Measurements from ENCODE around the gene RNF111.
"Not testable (repeated sequence)": the region's sequence is repeated elsewhere in the genome, so short reads cannot be mapped to it uniquely, and the experiment has no call there.

Gene RNF111

DNA sequence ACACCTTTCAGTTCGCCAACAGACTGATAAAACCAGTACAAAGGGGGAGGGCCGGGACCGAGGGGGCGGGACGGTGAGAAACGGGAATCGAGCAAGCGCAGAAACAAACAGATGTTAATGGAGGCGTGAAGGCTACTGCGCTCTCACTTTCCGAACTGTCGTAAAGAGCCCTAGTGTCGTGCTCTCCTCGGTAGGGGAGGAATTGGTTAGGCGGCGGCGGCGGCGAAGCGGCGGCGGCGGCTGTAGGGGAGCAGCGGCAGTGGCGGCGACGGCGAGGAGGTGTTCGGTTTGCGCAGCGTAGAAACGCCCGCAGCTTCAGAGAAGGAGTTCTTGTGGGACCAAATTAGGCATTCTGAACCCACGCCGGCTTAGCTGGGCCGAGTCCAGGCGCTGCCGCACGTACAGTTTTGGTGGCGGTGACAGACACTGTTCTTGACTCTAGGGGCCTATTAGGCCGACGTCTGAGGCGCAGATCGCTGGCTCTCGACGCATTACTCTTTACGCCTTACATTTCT is at the start of gene RNF111:
Gene RNF111, plus strand, starts transcription at position 173 of the 515 bp plus-strand sequence. CDS start 43,160 bp downstream, outside the sequence.
- DNase-seq = peak; percentile 74 to 83

DNA sequence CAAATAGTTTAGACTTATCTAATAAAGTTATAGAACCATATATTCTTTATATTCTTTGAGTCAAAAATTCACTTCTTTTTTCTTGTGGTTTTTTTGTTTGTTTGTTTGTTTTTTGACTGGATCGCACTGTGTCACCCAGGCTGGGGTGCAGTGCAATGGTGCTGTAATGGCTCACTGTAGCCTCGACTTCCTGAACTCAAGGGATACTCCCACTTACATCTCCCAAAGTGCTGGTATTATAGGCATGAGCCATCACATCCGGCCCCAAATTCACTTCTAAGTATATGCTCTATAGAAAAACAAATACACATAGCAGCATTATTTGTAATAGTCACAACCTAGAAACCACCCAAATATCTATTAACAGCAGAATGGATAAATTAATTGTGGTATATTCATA is 40.3 kb upstream of the RNF111 start:
- DNase-seq = no peak

DNA sequence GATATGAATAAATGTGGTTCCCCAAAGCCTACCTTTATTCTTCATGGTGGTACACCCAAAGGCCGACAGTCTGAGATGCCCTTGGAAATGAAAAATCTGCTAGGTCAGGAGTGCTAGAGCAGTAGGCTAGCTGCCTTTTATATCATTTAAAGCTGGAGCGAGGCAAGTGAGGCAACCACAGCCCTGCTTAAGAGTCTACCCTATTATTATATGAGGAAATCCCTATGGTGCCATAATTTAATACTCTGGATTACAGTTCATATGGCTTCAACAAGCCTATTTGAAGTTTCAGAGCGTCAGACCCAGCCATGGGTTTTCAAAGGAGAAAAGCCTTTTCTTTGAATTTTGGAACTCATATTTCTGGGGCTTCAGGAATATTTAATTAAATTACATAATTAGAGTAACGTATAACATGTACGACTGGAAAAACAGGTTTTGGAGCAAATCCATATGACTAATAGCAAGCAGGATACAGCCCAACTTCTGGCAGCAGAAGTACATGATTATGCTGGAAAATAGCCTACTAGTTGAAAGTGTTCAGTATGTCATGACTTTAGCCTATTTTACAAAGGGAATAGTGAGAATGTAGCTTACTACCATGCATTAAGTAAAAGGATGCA is 36.0 kb upstream of the RNF111 start:
- DNase-seq = no peak

GRCh38 chr15:58952751-58953150 is 34.7 kb upstream of the RNF111 start:
- DNase-seq = no peak

- DNase-seq = peak; percentile 53 to 54
Measured at GRCh38 chr15:58957101-58957973, 30.1 kb upstream of the RNF111 start.

GRCh38 chr15:58958811-58959210 is 28.7 kb upstream of the RNF111 start:
- no peak for DNase-seq

- DNase-seq = no peak
Measured at GRCh38 chr15:58962136-58962535, 25.3 kb upstream of the RNF111 start.

- no peak for DNase-seq
Measured at GRCh38 chr15:58962662-58963565, 24.5 kb upstream of the RNF111 start.

DNA sequence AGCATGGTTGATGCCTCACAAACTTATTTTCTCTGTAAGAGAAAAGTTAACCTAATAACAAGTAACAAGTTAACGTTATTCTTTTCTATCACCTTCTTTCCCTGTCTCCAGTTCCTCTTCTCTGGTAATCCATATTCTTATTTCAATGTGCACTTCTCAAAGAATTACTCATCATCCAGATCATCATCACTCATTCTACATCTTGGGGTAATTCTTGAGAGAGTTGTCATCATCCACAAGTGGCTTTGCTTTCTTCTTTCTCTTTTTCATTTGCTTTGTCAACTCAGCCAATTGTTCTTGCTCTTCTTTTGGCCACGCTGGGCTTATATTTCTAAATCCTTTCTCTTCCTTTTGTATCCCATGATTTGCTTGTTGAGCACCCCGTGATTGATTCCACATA is 20.8 kb upstream of the RNF111 start:
- DNase-seq = no peak

GRCh38 chr15:58967479-58967878 is 20.0 kb upstream of the RNF111 start:
- no peak for DNase-seq

DNA sequence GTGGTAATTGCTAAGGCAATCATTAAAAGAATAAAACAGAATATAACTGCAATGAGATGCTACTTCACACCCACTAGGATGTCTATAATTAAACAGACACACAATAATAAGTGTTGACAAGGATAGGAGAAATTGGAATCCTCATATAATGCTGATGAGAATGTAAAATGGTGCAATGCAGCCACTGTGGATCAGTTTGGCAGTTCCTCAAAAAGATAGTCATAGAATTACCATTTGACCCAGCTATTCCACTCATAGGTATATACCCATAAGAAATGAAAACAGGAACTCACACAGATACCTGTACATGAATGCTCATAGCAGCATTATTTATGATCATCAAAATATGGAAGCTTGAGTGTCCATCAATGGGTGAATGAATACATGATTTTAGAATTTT is 9.6 kb upstream of the RNF111 start:
- DNase-seq = no peak

DNA sequence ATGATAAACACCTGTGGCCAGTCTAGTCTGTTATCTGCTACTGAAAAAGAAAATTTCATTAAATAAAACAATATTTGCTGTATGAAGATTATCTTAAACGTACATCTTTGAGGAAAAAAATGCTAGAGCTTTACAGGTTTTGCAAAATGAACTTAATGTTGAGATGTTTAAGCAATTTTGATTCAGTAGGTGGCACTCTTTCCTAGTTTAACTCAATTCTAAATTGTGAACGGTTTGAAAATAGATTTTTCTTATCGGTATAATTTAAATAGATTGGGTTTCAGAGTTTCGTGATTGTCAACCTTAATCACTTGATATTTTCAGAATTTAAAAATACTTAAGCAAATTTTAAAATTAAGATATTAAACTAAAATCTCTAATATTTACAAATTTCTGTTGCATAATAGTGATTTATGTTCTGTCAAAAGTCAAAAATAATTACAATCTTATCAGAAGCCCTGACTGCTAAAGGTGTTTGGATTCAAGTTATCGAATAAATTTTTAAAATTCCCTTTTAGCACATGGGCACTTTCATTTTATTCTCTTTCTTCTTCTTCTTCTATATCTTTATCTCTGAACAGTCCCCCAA is 7.0 kb upstream of the RNF111 start:
- no peak for DNase-seq

- DNase-seq = no peak
Measured at GRCh38 chr15:58981808-58982475, 5.5 kb upstream of the RNF111 start.

DNA sequence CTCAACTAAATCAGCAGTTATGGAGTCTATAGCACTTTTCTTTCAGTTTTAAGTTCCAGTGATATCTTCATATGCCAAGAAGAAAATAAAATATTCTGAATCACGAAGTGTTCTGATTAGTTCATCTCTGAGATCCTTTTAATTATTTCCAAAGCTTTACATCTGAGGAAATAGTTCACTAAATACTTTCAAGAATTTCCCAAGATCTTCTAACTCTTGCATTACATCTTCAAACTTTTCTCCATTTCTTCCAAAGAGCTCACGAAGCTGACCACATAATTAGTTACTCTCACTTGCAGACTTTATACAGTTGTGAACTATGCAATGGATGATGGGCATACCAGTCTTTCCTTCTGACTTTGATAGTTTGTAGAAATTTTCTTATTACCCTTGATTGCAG is 4.2 kb upstream of the RNF111 start:
- no peak for DNase-seq

GRCh38 chr15:58985443-58985842 is 2.0 kb upstream of the RNF111 start:
- no peak for DNase-seq

DNA sequence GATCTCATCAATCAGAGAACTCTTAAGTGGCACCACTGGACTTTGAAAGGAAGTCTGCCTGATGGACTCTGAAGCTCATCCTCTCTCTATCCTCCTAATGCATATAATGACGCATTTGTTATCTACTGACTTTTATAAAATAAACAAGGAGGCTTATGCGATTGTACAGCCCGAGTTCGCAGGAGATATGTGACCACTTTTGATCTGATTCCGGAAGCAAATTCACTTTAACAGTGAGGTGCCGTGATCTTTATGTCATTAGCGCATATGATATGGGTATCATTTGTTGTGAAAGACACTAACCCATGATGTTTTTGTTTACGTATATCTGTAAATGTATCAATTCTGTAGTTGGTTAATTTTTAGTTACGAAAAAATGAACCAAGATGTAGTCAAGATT is 427 bp upstream of the RNF111 start:
- DNase-seq = no peak

GRCh38 chr15:58988006-58988785 is 733 bp downstream of the RNF111 start:
- peak; percentile 47 to 51 for DNase-seq

- no peak for DNase-seq
Measured at GRCh38 chr15:58992181-58992580, 4.7 kb downstream of the RNF111 start.

GRCh38 chr15:58994906-58995453 is 7.5 kb downstream of the RNF111 start:
- DNase-seq = no peak

DNA sequence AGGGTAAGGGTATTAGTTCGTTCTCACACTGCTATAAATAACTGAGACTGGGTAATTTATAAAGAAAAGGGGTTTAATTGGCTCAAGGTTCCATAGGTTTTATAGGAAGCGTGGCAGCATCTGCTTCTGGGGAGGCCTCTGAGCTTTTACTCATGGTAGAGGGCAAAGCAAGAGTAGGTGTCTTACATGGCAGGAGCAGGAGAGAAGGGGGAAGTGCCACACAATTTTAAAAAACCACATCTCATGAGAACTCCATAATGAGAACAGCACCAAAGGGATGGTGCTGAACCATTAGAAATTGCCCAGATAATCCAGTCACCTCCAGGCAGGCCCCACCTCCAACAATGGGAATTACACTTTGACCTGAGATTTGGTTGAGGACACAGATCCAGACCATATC is 12.2 kb downstream of the RNF111 start:
- DNase-seq = no peak

DNA sequence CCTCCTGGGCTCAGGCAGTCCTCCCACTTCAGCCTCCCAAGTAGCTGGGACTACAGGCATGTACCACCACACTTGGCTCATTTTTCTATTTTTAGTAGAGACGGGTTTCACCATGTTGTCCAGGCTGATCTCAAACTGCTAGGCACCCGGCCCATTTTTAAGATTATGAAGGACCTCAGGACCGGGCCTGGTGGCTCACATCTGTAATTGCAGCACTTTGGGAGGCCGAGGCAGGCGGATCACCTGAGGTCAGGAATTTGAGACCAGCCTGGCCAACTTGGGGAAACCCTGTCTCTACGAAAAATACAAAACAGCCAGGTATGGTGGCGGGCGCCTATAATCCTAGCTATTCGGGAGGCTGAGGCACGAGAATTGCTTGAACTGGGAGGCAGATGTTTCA is 12.8 kb downstream of the RNF111 start:
- DNase-seq = not testable (repeated sequence)
